ENCODE data around the gene HOXD3.

GRCh38 chr2:176147210-176147799, 9.8 kb upstream of the HOXD3 start:
- TF ChIP-seq, protein P1, sequence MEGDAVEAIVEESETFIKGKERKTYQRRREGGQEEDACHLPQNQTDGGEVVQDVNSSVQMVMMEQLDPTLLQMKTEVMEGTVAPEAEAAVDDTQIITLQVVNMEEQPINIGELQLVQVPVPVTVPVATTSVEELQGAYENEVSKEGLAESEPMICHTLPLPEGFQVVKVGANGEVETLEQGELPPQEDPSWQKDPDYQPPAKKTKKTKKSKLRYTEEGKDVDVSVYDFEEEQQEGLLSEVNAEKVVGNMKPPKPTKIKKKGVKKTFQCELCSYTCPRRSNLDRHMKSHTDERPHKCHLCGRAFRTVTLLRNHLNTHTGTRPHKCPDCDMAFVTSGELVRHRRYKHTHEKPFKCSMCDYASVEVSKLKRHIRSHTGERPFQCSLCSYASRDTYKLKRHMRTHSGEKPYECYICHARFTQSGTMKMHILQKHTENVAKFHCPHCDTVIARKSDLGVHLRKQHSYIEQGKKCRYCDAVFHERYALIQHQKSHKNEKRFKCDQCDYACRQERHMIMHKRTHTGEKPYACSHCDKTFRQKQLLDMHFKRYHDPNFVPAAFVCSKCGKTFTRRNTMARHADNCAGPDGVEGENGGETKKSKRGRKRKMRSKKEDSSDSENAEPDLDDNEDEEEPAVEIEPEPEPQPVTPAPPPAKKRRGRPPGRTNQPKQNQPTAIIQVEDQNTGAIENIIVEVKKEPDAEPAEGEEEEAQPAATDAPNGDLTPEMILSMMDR (IDR thresholded peaks at IDR 0.05), result no peak
- TF ChIP-seq, protein P2, sequence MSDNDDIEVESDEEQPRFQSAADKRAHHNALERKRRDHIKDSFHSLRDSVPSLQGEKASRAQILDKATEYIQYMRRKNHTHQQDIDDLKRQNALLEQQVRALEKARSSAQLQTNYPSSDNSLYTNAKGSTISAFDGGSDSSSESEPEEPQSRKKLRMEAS (CRISPR knock-in tag; IDR thresholded peaks at IDR 0.05), result no peak
- TF ChIP-seq KAT7 (CRISPR knock-in tag; IDR thresholded peaks at IDR 0.05; ENCODE audit: borderline replicate concordance), result no peak
- TF ChIP-seq GABPB1 (CRISPR knock-in tag; IDR thresholded peaks at IDR 0.05), result no peak
- TF ChIP-seq NFYB (CRISPR knock-in tag; conservative IDR thresholded peaks at IDR 0.05; ENCODE audit: low read depth), result no peak
- no peak for TF ChIP-seq ETV6 (CRISPR knock-in tag; IDR thresholded peaks at IDR 0.05)
- TF ChIP-seq ZNF232 (CRISPR knock-in tag; IDR thresholded peaks at IDR 0.05), result no peak
- no peak for TF ChIP-seq FOXP1 (CRISPR knock-in tag; IDR thresholded peaks at IDR 0.05; ENCODE audit: borderline replicate concordance)
- no peak for TF ChIP-seq USF2 (CRISPR knock-in tag; IDR thresholded peaks at IDR 0.05)
- no peak for TF ChIP-seq SP1 (CRISPR knock-in tag; conservative IDR thresholded peaks at IDR 0.05)
- TF ChIP-seq NR2C2 (CRISPR knock-in tag; IDR thresholded peaks at IDR 0.05), result no peak
- no peak for TF ChIP-seq TEAD4 (CRISPR knock-in tag; IDR thresholded peaks at IDR 0.05)
- TF ChIP-seq JUN (CRISPR knock-in tag; IDR thresholded peaks at IDR 0.05), result no peak

Measured in WTC11 (cell line).